Non-pigmented ciliary epithelial cell (primary cell): ENCODE measurements around the gene C2CD2.
A peak's percentile ranks its signal among the peaks of the same experiment; 100 is the strongest.
"Not testable (repeated sequence)": the region's sequence is repeated elsewhere in the genome, so short reads cannot be mapped to it uniquely, and the experiment has no call there.

Experiments
- DNase-seq: peaks from one replicate; pipeline ENCODE4 v3.0.0-alpha.2; 2010; ENCODE audit warnings: low read depth

Gene C2CD2

GRCh38 chr21:41957991-41958766, 4.4 kb upstream of the C2CD2 start:
- peak; percentile 79 for DNase-seq

- peak; percentile 46 for DNase-seq
Measured at GRCh38 chr21:41956926-41957729, 3.3 kb upstream of the C2CD2 start.

GRCh38 chr21:41955516-41955915, 1.7 kb upstream of the C2CD2 start:
- DNase-seq = no peak

GRCh38 chr21:41954654-41955499, 1.1 kb upstream of the C2CD2 start:
- DNase-seq = no peak

DNA sequence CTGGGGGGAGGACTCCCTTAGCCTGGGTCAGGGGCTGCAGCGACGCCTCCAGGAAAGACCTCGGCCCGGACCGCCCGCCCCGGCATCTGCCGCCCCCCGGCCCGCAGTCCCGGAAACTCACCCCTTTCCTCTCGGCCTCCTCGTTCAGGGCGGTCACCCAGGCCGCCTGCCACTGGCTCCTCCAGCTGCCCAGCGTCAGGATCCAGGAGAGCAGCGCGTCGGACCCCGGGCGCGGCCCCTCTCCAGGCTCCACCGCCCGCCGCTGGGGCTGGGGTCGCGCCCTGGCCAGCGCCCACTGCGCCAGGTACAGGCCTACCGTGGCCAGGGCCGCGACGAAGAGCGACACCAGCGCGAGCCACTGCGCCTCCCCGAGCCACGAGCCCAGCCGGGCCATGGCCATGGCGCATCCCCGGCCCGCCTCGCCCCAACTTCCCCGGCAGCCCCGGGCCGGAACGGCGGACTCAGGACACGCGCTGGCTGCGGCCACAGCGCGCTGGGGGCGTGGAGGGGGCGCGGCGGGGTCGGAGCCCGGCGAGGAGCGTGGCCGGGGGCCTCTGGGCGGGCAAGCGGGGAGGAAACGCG, 478 bp downstream of the C2CD2 start:
- no peak for DNase-seq

DNA sequence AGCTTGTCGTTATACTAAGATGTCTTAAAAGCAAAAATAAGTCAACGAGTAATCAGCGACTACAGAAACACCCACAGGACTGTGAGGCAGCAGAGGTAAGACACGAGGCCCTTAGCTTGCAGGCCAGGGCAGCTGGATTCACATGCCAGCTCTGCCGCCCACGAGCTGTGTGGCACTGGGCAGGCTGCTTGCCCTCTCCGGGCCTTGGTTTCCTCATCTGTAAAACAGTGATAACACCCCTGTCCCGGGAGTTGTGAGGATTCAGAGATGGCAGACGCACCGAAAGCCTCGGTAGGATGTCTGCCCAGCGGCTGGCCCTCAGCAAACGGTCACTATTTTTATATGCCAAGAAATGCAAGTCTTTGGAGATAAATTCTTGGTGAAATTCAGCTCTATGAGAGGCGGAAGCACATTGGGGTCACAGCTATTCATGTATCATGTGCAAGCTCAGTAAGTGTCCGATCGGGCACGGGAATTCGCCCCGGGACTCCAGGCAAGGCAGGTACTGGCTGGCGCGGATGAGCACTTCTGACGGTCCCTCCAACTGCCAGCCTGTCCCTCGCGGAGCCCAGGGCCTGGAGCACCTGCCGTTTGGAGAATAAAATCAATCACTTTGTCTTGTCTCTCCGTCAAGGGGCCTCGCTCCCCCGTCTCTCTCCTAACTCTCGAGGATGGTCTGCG, 1.1 kb downstream of the C2CD2 start:
- DNase-seq = no peak

GRCh38 chr21:41951876-41952567, 1.8 kb downstream of the C2CD2 start:
- no peak for DNase-seq

DNA sequence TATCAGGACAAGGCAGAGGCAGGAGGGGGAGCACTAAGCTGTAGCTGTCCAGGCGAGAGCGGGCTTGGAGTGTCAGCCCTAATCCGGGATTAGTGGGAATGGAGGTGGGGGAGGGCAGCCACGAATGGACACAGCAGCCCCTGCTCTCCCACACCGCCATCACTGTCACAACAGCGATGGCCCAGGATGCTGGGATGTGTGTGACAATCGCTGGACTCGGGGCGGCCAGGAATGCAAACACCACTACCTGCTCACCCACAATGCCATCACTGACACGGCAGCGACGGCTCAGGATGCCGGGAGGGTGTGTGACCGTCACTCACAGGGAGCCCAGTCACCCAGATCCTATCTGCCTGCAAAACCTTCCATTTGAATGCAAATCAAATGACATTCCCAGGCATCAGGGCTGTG, 2.9 kb downstream of the C2CD2 start:
- DNase-seq = no peak

DNA sequence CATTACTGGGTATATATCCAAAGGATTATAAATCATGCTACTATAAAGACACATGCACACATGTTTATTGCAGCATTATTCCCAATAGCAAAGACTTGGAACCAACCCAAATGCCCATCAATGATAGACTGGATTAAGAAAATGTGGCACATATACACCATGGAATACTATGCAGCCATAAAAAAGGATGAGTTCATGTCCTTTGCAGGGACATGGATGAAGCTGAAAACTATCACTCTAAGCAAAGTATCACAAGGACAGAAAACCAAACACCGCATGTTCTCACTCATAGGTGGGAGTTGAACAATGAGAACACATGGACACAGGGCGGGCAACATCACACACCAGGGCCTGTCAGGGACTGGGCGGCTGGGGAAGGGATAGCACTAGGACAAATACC, 4.2 kb downstream of the C2CD2 start:
- not testable (repeated sequence) for DNase-seq

- no peak for DNase-seq
Measured at GRCh38 chr21:41948901-41949300, 4.9 kb downstream of the C2CD2 start.

- no peak for DNase-seq
Measured at GRCh38 chr21:41948078-41948895, 5.5 kb downstream of the C2CD2 start.

DNA sequence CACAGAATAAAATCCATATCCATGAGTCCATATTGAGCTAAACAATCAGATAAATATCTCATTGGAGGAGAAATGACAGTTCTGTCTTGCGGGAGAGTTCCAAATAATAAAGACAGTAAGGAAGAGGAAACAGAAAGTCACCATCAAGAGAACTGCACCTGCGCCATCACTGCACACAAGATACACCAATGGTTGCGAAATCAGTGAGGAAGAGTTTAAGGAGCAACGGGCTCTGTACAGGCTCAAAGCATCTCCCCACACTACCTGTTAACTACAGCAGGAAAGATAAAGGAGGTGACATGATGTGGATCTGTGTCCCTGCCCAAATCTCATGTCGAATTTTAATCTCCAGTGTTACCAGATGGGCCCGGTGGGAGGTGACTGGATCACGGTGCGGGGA, 7.8 kb downstream of the C2CD2 start:
- DNase-seq = no peak

DNA sequence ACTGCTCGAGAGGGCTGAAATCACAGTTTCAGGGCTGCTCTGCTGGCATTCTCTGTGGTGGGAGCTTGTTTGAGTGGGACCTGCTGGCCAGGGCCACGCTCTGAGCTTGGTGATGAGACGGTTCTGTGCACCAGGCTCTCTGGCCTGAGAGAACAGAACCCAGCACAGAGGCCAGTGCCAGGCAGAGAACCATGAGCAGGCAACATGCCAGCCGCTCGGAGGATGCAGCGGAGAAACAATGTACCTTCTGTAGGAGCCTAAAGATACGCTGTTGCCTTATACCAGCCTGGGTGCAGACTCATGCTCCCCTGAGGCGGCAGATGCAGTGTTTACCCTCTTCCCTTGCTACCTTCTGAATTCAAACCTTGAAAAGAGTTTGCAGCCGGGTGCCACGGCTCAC, 10.0 kb downstream of the C2CD2 start:
- DNase-seq = no peak

DNA sequence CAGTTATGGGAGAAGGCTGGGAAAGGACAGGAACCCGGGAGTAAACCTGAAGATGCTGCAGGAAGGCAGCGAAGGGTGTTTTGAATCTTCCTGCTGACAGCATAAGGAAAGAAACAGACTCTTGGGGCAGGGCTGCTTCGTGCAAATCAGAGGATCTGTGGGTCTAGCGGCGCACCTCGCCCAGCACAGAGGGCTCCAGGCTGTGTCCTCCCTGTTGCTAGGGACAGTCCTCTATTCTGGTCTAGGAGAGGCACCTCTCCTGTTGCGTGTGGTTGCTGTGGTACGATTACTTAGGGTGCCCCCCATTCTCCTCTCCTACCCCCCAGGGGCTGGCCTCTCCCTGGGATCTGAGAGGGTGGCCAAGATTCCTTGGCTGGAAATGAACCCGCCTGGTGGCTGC, 11.4 kb downstream of the C2CD2 start:
- DNase-seq = no peak

GRCh38 chr21:41941941-41942340, 11.9 kb downstream of the C2CD2 start:
- no peak for DNase-seq

GRCh38 chr21:41940431-41940830, 13.4 kb downstream of the C2CD2 start:
- no peak for DNase-seq

DNA sequence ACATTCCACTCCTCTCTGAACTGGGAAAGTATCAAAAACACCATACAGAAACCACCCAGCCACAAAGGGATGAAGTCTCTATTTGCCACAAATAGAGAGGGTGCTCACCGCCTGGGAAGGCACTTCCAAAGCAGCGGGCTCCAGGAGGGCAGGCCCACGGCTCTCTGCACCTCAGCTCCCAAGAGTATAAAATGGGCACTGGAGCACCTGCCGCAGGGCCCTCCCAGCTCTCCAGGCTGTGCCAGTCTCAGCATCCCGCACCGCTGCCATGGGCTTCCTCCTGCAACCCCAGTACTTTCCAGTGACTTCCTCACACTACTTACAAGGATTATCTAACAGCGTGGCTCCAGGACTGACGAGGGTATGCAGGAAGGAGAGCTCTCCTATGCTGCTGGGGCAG, 14.4 kb downstream of the C2CD2 start:
- DNase-seq = no peak

DNA sequence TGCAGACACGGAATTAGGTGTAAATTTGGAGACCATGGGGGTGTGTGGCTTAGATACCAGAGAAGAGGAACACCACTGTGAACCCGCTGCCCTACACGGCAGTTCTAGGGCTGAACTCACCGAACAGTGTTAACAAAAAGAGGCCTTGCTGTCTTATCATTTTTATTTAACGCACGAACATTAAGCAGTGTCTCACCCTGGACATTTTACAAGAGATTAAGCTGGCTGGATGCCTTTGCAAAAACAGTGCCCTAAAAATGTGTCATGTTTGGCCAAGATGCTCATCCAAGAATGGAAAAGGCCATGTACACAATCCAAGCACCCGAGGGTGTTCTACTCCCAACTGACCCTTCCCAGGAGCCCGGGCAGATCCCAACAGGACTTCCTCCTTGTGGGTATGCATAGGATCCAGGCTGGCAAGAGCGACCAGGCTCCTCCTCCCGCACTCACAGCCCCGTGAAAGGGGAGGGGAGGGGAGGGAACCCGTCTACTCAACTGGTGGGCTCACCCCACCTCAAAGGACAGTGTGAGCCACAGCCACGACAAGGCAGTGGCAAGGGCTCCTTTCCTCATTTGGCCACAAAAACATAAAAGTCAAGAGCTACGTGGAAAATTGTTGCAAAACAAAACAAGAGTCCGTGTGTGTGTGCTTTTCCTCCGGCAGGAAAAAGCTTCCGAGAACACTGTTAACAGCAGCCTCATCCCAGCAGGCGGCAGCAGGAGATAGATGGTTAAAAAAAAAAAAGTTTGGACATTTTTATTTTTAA, 20.3 kb downstream of the C2CD2 start:
- DNase-seq = no peak

DNA sequence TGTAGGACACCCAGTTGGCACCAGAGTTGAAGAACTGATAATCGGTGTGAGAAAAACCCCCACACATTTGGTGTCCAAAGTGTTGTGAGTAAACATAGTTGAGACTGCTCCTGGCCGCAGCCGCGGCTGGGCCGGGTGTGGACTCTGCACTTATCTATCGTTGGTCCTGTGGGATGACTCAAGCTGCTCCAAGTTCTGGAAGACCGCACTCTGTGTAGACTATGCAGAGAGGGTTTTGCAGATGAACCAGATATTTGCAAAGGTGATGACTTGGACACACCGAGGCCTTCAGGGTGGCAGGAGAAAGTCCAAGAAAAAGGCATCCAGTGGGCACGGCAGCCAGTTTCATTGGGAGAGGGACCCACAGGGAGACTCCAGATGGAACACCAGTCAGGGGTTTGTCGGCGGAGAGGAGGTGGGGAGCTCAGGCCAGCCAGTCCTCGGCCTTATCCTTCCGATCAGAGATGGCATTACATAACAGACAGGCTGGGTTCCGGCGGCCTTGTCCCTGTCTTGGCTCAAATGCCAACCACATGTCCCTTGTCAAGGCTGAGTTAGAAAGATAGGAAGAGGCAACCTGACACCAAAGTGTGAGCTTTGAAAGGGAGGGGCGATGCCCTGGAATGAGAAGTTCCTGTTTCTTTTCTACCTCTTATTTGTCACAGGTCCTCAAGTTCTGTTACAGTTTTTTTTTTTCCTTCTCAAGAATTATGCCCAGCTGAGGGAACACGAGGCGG, 21.1 kb downstream of the C2CD2 start:
- DNase-seq = no peak
